Measurements from ENCODE around the gene S100A14. TPM values are rescaled to one million over a fixed set of nuclear protein-coding genes. Genes with fewer than 3 reads are reported as not detected.
"Not testable (repeated sequence)": the region's sequence is repeated elsewhere in the genome, so short reads cannot be mapped to it uniquely, and the experiment has no call there.

S100A14 gene
- polyA plus RNA-seq, 4 donors: 17.8 to 28.6 (median 20.7) TPM

DNA sequence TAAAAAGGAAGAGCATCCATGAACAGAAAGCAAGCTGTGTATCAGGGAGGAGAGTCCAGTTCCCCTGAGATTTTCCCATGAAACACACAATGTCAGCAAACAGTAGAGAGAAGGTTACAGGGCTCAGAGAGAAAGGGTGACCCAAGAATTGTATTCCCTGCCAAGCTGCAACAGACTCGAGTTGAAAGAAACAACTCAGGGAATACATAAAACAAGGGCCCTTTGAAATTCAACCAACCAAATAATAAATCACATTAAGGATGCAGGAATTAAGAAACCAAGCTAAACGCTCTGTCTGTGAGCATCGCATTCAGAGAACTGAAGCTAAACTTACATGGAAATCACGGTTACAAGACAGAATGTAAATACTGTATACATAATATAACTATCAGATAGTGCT is 23.4 kb downstream of the S100A14 start:
- no peak for DNase-seq (ENCODE audit: low read depth in 4 of 4, low spot score in 3 of 4)

GRCh38 chr1:153588482-153588881 is 27.6 kb downstream of the S100A14 start:
- no peak for DNase-seq (ENCODE audit: low read depth in 4 of 4, low spot score in 3 of 4)

DNA sequence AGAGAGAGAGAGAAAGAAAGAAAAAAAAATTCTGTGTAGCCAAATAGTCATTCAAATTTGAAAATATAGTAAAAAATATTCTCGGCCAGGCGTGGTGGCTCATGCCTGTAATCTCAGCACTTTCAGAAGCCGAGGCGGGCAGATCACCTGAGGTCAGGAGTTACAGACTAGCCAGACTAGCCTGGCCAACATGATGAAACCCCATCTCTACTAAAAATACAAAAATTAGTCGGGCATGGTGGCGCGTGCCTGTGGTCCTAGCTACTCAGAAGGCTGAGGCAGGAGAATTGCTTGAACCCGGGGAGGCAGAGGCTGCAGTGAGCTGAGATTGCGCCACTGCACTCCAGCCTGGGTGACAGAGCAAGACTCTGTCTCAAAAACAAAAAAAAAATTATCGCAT is 28.1 kb downstream of the S100A14 start:
- DNase-seq (ENCODE audit: low read depth in 4 of 4, low spot score in 3 of 4): not testable (repeated sequence)

DNA sequence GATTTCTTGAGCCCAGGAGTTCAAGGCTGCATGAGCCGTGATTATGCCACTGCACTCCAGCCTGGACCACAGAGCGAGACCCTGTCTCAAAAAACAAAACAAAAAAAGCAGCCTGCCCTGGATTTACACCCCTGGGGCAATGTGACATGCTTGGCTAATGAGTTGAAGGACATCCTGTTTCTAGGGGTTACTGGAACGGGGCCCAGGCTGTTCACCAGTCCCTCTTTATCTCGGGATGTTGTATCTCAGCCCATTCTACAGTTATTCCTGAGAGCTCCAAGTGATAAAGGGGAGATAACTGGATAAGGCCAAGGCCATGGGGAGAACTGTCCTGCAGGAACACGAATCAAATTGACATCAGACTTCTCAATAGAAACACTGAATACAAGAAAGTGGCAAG is 28.8 kb downstream of the S100A14 start:
- DNase-seq (ENCODE audit: low read depth in 4 of 4, low spot score in 3 of 4): no peak

GRCh38 chr1:153586347-153586746 is 29.8 kb downstream of the S100A14 start:
- DNase-seq (ENCODE audit: low read depth in 4 of 4, low spot score in 3 of 4): no peak

GRCh38 chr1:153585006-153585405 is 31.1 kb downstream of the S100A14 start:
- no peak for DNase-seq (ENCODE audit: low read depth in 4 of 4, low spot score in 3 of 4)

DNA sequence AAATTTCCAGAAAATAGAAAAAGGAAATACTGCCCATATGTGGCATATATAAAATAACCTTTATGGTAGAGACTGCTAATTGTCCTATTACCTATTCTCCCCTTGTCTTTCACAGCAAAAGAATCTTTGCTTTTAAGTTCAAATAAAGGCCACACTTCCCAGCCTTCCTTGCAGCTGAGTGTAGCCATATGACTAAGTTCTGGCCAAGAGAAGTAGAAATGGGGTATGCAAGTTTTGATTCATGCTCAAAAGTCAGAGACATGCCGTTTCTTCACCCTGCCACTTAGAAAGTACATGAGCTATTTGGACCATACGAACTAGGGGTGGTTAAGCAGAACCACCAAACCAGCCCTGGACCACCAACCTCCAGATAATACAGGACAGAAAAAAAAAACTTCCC is 32.1 kb downstream of the S100A14 start:
- no peak for DNase-seq (ENCODE audit: low read depth in 4 of 4, low spot score in 3 of 4)

GRCh38 chr1:153583514-153583913 is 32.6 kb downstream of the S100A14 start:
- DNase-seq (ENCODE audit: low read depth in 4 of 4, low spot score in 3 of 4): not testable (repeated sequence)

DNA sequence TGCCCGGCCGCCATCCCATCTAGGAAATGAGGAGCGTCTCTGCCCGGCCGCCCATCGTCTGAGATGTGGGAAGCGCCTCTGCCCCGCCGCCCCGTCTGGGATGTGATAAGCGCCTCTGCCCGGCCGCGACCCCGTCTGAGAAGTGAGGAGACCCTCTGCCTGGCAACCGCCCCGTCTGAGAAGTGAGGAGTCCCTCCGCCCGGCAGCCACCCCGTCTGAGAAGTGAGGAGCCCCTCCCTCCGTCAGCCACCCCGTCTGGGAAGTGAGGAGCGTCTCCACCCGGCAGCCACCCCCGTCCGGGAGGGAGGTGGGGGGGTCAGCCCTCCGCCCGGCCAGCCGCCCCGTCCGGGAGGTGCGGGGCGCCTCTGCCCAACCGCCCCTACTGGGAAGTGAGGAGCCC is 33.3 kb downstream of the S100A14 start:
- not testable (repeated sequence) for DNase-seq (ENCODE audit: low read depth in 4 of 4, low spot score in 3 of 4)

DNA sequence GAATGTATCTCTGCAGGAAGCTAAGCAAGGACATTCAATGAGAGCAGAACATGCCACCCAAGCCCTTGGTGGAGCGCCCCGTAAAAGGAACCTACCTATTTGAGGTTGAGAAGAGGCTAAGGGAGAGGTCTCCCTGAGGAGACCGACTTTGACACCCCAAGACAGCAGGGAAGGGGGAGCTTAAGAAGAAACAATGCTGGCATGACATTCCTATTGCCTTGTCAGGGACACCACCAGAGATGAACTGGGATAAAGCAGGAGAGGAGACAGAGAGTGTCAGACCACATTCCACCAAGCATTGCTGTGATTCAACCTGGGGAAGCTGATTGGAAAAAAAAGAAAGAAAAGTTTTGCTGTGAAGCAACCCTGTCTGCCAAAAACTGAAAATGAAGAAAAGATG is 37.2 kb downstream of the S100A14 start:
- DNase-seq (ENCODE audit: low read depth in 4 of 4, low spot score in 3 of 4): no peak

- no peak for DNase-seq (ENCODE audit: low read depth in 4 of 4, low spot score in 3 of 4)
These were observed 37.6 kb downstream of the S100A14 start for GRCh38 chr1:153578490-153578889.

GRCh38 chr1:153577624-153578051 is 38.5 kb downstream of the S100A14 start:
- DNase-seq (ENCODE audit: low read depth in 4 of 4, low spot score in 3 of 4): no peak

- no peak for DNase-seq (ENCODE audit: low read depth in 4 of 4, low spot score in 3 of 4)
These were observed 39.0 kb downstream of the S100A14 start for GRCh38 chr1:153577138-153577537.

DNA sequence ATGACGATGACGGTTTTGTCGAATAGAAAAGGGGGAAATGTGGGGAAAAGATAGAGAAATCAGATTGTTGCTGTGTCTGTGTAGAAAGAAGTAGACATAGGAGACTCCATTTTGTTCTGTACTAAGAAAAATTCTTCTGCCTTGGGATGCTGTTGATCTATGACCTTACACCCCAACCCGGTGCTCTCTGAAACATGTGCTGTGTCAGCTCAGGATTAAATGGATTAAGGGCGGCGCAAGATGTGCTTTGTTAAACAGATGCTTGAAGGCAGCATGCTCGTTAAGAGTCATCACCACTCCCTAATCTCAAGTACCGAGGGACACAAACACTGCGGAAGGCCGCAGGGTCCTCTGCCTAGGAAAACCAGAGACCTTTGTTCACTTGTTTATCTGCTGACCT is 40.6 kb downstream of the S100A14 start:
- DNase-seq (ENCODE audit: low read depth in 4 of 4, low spot score in 3 of 4): not testable (repeated sequence)

GRCh38 chr1:153575081-153575491 is 41.0 kb downstream of the S100A14 start:
- DNase-seq (ENCODE audit: low read depth in 4 of 4, low spot score in 3 of 4): not testable (repeated sequence)

- DNase-seq (ENCODE audit: low read depth in 4 of 4, low spot score in 3 of 4): no peak
These were observed 42.8 kb downstream of the S100A14 start for GRCh38 chr1:153573351-153573750.

- no peak for DNase-seq (ENCODE audit: low read depth in 4 of 4, low spot score in 3 of 4)
These were observed 43.5 kb downstream of the S100A14 start for GRCh38 chr1:153572569-153573015.

- no peak for DNase-seq (ENCODE audit: low read depth in 4 of 4, low spot score in 3 of 4)
These were observed 44.4 kb downstream of the S100A14 start for GRCh38 chr1:153571706-153572105.

- no peak for DNase-seq (ENCODE audit: low read depth in 4 of 4, low spot score in 3 of 4)
These were observed 45.3 kb downstream of the S100A14 start for GRCh38 chr1:153570874-153571273.

GRCh38 chr1:153569465-153569864 is 46.7 kb downstream of the S100A14 start:
- no peak for DNase-seq (ENCODE audit: low read depth in 4 of 4, low spot score in 3 of 4)

GRCh38 chr1:153568367-153569099 is 47.6 kb downstream of the S100A14 start:
- DNase-seq (ENCODE audit: low read depth in 4 of 4, low spot score in 3 of 4): peak; percentile 76 to 85 (median 84)

- no peak for DNase-seq (ENCODE audit: low read depth in 4 of 4, low spot score in 3 of 4)
These were observed 48.3 kb downstream of the S100A14 start for GRCh38 chr1:153567621-153568366.

Measured in right renal pelvis (tissue), 4 donors.